SU-DHL-6 (cell line): ENCODE measurements around the gene SORL1.

Source experiments
- CTCF ChIP-seq: fragments of 200-600 bp; sonication (generic); IDR thresholded peaks from one replicate; pipeline ENCODE4 v1.5.1; 2017; ENCODE audit warnings: antibody characterized with exemption, mild to moderate bottlenecking, low read length, moderate library complexity; ENCODE audit not compliant: insufficient read depth, poor library complexity, severe bottlenecking
- EZH2phosphoT487 ChIP-seq: fragments of 200-600 bp; sonication (generic), shearing (Covaris generic); conservative IDR thresholded peaks from 2 replicates; pipeline ENCODE4 v1.6.1; 2018; ENCODE audit warnings: mild to moderate bottlenecking, antibody characterized with exemption, low read length, moderate library complexity, mixed read lengths

GRCh38 chr11:121547574-121547973, 95.5 kb downstream of the SORL1 start:
- TF ChIP-seq CTCF (no peak), EZH2phosphoT487 (no peak)
